ENCODE data around the gene CAMKK1. TPM values are rescaled to one million over a fixed set of nuclear protein-coding genes. Genes with fewer than 3 reads are reported as not detected.
A peak's percentile ranks its signal among the peaks of the same experiment; 100 is the strongest.

Gene CAMKK1
- total and polyA plus RNA-seq, 9 of the 15 experiments (the other 6 are each of a cell fraction or from before 2014, with no cell fraction given), result 0.34 to 7.5 (median 4.9) TPM

DNA sequence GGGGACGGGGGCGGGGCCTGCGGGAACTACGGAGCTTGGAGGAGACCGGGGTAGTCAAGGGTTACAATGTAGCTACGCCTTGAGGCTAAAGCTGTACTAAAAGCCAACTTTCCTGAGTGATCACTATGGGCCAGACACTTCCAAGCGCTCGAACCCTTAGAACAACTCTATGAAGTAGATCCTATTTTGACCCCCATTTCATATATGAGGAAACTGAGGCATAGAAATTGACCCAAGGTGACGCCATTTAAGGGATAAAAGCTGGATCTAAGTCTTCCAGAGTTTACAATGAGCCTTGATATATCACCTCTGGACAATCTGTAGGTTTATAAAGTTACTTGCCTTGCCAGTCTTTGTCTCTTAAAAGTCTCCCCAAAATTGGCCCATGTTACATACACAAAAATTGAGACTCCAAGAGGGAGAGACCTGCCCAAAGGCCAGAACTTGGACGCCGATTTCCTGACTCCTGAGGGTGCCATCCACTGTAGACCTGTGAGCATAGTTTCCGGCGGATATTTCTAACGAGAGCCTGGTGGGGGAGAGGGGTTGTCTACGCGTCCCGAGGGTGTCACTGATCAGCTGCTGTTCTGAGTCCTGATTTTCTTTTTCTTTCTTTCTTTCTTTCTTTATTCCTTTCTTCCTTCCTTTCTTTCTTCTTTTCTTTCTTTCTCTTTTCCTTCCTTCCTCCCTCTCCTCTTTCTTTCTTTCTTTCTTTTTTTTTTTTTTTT lies 46.3 kb downstream of the CAMKK1 start (continued):
- TF ChIP-seq MYBL2 (IDR thresholded peaks at IDR 0.05; ENCODE audit: low read depth) (no peak), MYBL2 (CRISPR knock-in tag; IDR thresholded peaks at IDR 0.05; ENCODE audit: borderline replicate concordance) (no peak), NRF1 (conservative IDR thresholded peaks at IDR 0.05 in 1 of 2, IDR thresholded peaks at IDR 0.05 in 1 of 2) (0 out of 4 replicates have a peak, but pooled peaks have one; percentile 3 to 29), FOXP1 (CRISPR knock-in tag; IDR thresholded peaks at IDR 0.05) (0 out of 2 replicates have a peak, but pooled peaks have one; percentile 41)

DNA sequence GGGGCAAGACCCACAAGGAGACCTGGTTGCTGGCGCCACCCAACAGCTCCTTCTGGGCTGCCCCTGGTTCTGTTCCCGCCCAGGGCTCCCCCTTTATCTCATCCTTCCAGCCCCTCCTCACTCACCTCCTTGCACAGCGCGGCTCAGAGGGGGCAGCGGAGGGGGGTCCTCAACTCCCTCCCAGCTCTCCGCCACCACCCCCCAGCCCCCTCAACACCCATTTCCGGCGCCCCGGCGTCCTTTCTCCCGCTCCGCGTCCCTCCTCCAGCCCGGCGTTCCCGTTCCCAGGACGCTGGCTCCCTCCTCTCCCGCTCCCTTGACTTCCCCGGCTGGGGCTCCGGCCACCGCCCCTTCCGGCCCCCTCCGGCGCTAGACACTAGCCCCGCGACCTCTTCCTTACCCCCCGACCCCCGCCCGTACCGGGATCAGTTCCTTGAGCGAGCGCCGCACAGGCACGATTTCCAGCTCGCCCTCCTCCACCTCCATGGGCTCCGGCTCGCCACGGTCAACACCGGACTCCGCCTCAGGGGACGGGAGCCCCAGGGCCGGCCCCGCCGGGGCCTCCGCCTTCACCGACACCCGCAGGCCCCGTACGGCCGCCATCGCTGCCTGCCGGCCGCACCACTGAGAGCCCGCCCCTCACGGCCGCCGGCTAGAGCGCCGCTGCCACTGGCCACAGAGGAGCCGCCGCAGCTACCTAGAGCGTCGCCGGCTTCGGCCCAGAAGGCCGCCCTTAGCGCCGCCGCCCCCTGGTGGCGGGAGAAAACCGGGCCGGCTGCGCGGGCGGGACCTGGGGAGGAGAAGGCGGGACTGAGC lies 47.0 kb downstream of the CAMKK1 start, which contains the start of gene NCBP3:
NCBP3 (minus strand) TSS at position 626 of the 816 bp plus-strand sequence; CDS start at position 603, 23 bp downstream.
- peak; percentile 97 for ATAC-seq
- in situ Hi-C loops (cut with MboI), result no loop called here
- Histone ChIP-seq H3K9me1 (ENCODE audit: control insufficient read depth, insufficient read depth, low read length) (no peaks in the 10 kb centered on the region), H4K20me1 (replicated peaks; ENCODE audit: control insufficient read depth, insufficient read depth, low read length) (no peaks in the 10 kb centered on the region), H3K9ac (ENCODE audit: insufficient read depth in 1 of 2, low read depth in 2 of 2, low read length in 2 of 2) (peak within 1 kb of the TSS; percentile 85 to 96), H3K36me3 (ENCODE audit: control insufficient read depth, insufficient read depth, low read length) (peaks cover 35% of the 10 kb centered on the region), H3K27me3 (ENCODE audit: control insufficient read depth in 2 of 2, insufficient read depth in 2 of 2, low read length in 2 of 2) (0 out of 5 replicates have a peak, but pooled peaks cover 0 to 2% of the 10 kb centered on the region in 2 experiments), H3K4me3 (peak within 1 kb of the TSS; percentile 99), H3K9me3 (replicated peaks; ENCODE audit: control insufficient read depth, insufficient read depth, low read depth, low read length) (no peaks in the 10 kb centered on the region), H3K4me2 (ENCODE audit: insufficient read depth, low read length) (peak within 1 kb of the TSS; percentile 90), H3K27ac (ENCODE audit: extremely low read depth, low read depth, low read length) (peak within 1 kb of the TSS; percentile 83), H3K79me2 (ENCODE audit: control insufficient read depth, insufficient read depth, low read length) (peaks cover 29% of the 10 kb centered on the region), H3K4me1 (replicated peaks in 1 of 2; ENCODE audit: control insufficient read depth in 2 of 2, insufficient read depth in 2 of 2, low read length in 2 of 2) (peaks cover 2 to 8% of the 10 kb centered on the region in 2 experiments; a peak in 4 of 5 replicates), H2AFZ (ENCODE audit: low read depth, low read length) (peak within 1 kb of the TSS; percentile 91)
- 1% methylated on average over 19 of the region's 76 CpGs for WGBS (ENCODE audit: insufficient coverage, low coverage, missing lambda C conversion rate)
- no TSS peak for BruUV-seq (replicated peaks)
- CTCF ChIA-PET (ENCODE audit: low intra/inter-chr PET ratio), result interaction anchor here (0.7 kb wide), 2 partner anchors 59 to 62 kb away, joined by 3 to 4 read pairs; no protein-coding TSS in a partner anchor
- FAIRE-seq, result peak; percentile 79
- intact Hi-C loops (cut with micrococcal nuclease), result loop anchor here (10.0 kb wide), 3 partner anchors 59 to 229 kb away; no protein-coding TSS in a partner anchor
- peak; percentile 90 to 92 (median 92) for DNase-seq (ENCODE audit: extremely low read depth in 1 of 4, low spot score in 3 of 4)
- POLR2A ChIA-PET, result interaction anchor here (0.6 to 0.9 kb wide), 2 partner anchors 9 to 139 kb away, joined by 3 read pairs; no protein-coding TSS in a partner anchor
- TF ChIP-seq MXI1 (IDR thresholded peaks at IDR 0.05; ENCODE audit: low read depth, low read length), result no peak
- TF ChIP-seq POLR2A (conservative IDR thresholded peaks at IDR 0.05), result peak; percentile 89
- peak; percentile 98 for TF ChIP-seq RB1 (IDR thresholded peaks at IDR 0.05; ENCODE audit: low read depth)
- TF ChIP-seq KLF1 (tag; IDR thresholded peaks at IDR 0.05), result no peak
- TF ChIP-seq ATF3 (IDR thresholded peaks at IDR 0.05), result no peak
- 0 out of 2 replicates have a peak, but pooled peaks have one; percentile 37 for TF ChIP-seq ATF3 (CRISPR knock-in tag; conservative IDR thresholded peaks at IDR 0.05)
- TF ChIP-seq WHSC1 (IDR thresholded peaks at IDR 0.05; ENCODE audit: low read length), result no peak
- no peak for TF ChIP-seq ZHX1 (conservative IDR thresholded peaks at IDR 0.05; ENCODE audit: low read length)
- no peak for TF ChIP-seq ETV5 (CRISPR knock-in tag; IDR thresholded peaks at IDR 0.05; ENCODE audit: low read depth)
- no peak for TF ChIP-seq CHD1 (IDR thresholded peaks at IDR 0.05; ENCODE audit: low read length)
- no peak for TF ChIP-seq POLR2AphosphoS2 (IDR thresholded peaks at IDR 0.05; ENCODE audit: low read length)
